ENCODE data around the gene TRANK1. TPM values are rescaled to one million over a fixed set of nuclear protein-coding genes. Genes with fewer than 3 reads are reported as not detected.
"Not testable (repeated sequence)": the region's sequence is repeated elsewhere in the genome, so short reads cannot be mapped to it uniquely, and the experiment has no call there.

The TRANK1 gene
- total RNA-seq, 4 donors from 2014 or later, result 7.3 to 9.6 (median 8.2) TPM

GRCh38 chr3:36933540-36934296 is 11.1 kb downstream of the TRANK1 start:
- peaks cover 0 to 6% (median 0%) of the 10 kb centered on the region in 4 donors for H3K36me3 ChIP-seq
- no peak overlapping the region for H3K27ac ChIP-seq (replicated peaks in 1 of 4)
- H3K4me3 ChIP-seq, result no peak overlapping the region
- no peak for DNase-seq (ENCODE audit: extremely low spot score)
- no peaks in the 10 kb centered on the region for H3K27me3 ChIP-seq
- TF ChIP-seq CTCF (IDR thresholded peaks at IDR 0.05), result no peak
- intact Hi-C loops (cut with DNase I), result no loop called here
- H3K4me1 ChIP-seq, result no peaks in the 10 kb centered on the region
- H3K9me3 ChIP-seq, result no peaks in the 10 kb centered on the region

- DNase-seq (ENCODE audit: extremely low spot score); H3K9me3 ChIP-seq; H3K36me3 ChIP-seq; H3K4me1 ChIP-seq; intact Hi-C loops (cut with DNase I); H3K4me3 ChIP-seq; H3K27ac ChIP-seq (replicated peaks in 1 of 4); H3K27me3 ChIP-seq: not testable (repeated sequence)
- 100% methylated on average over 1 of the region's 1 CpG for WGBS
Observed at GRCh38 chr3:36931424-36931823, 13.4 kb downstream of the TRANK1 start.

- H3K4me3 ChIP-seq, result no peak overlapping the region
- H3K27me3 ChIP-seq, result no peaks in the 10 kb centered on the region
- WGBS, result 98% methylated on average over 1 of the region's 1 CpG
- peaks cover 0 to 6% (median 0%) of the 10 kb centered on the region in 4 donors for H3K36me3 ChIP-seq
- TF ChIP-seq CTCF (IDR thresholded peaks at IDR 0.05), result no peak
- H3K9me3 ChIP-seq, result no peaks in the 10 kb centered on the region
- no peak for DNase-seq (ENCODE audit: extremely low spot score)
- H3K27ac ChIP-seq (replicated peaks in 1 of 4), result no peak overlapping the region
- no peaks in the 10 kb centered on the region for H3K4me1 ChIP-seq
- intact Hi-C loops (cut with DNase I), result no loop called here
Observed at GRCh38 chr3:36928220-36928619, 16.6 kb downstream of the TRANK1 start.

GRCh38 chr3:36926292-36926897 is 18.5 kb downstream of the TRANK1 start:
- H3K27ac ChIP-seq (replicated peaks in 1 of 4), result no peak overlapping the region
- no peaks in the 10 kb centered on the region for H3K27me3 ChIP-seq
- no peaks in the 10 kb centered on the region for H3K9me3 ChIP-seq
- no peak overlapping the region for H3K4me3 ChIP-seq
- H3K36me3 ChIP-seq, result peaks cover 0 to 6% (median 0%) of the 10 kb centered on the region in 4 donors
- H3K4me1 ChIP-seq, result no peaks in the 10 kb centered on the region
- no peak for TF ChIP-seq POLR2A (IDR thresholded peaks at IDR 0.05; ENCODE audit: low read depth)
- no peak for TF ChIP-seq EP300 (IDR thresholded peaks at IDR 0.05)
- no peak for TF ChIP-seq POLR2AphosphoS5 (IDR thresholded peaks at IDR 0.05)
- no peak for TF ChIP-seq CTCF (IDR thresholded peaks at IDR 0.05)
- no peak for DNase-seq (ENCODE audit: extremely low spot score)
- WGBS, result 79% methylated on average over 6 of the region's 6 CpGs
- intact Hi-C loops (cut with DNase I), result no loop called here

- H3K27ac ChIP-seq (replicated peaks in 1 of 4), result no peak overlapping the region
- no peaks in the 10 kb centered on the region for H3K9me3 ChIP-seq
- intact Hi-C loops (cut with DNase I), result no loop called here
- H3K36me3 ChIP-seq, result peaks cover 0 to 3% (median 0%) of the 10 kb centered on the region in 4 donors
- 69% methylated on average over 2 of the region's 2 CpGs for WGBS
- DNase-seq (ENCODE audit: extremely low spot score), result no peak
- no peaks in the 10 kb centered on the region for H3K27me3 ChIP-seq
- H3K4me1 ChIP-seq, result no peaks in the 10 kb centered on the region
- no peak overlapping the region for H3K4me3 ChIP-seq
- TF ChIP-seq POLR2AphosphoS5 (IDR thresholded peaks at IDR 0.05) (no peak), POLR2A (IDR thresholded peaks at IDR 0.05; ENCODE audit: low read depth) (no peak), EP300 (IDR thresholded peaks at IDR 0.05) (no peak), CTCF (IDR thresholded peaks at IDR 0.05) (no peak)
Observed at GRCh38 chr3:36924744-36925521, 19.9 kb downstream of the TRANK1 start.

All from esophagus muscularis mucosa (tissue), 4 donors.